IMR-90 (cell line): ENCODE data around the gene ZNF19. TPM values are rescaled to one million over a fixed set of nuclear protein-coding genes. Genes with fewer than 3 reads are reported as not detected.

Source experiments
- ATAC-seq: fragments of 200-7000 bp; cut with Tn5 transposase; 2 replicates; pipeline ENCODE4 v1.9.1; 2020; ENCODE audit warnings: low read depth, mild to moderate bottlenecking, moderate library complexity
- BruUV-seq: library from RNA; stranded (reverse); fragments of 400-500 nt; replicated peaks from 2 replicates; lab custom pipeline; 2021; lab: Mats Ljungman, UMichigan
- CTCF ChIA-PET: fragments of 300-600 bp; formaldehyde crosslinking; extraction: SDS; loops from one replicate; lab custom pipeline; 2021; ENCODE audit warnings: antibody characterized with exemption; lab: Yijun Ruan, JAX
- POLR2A ChIA-PET: fragments of 300-600 bp; sonication (Branson Sonifier 250); formaldehyde crosslinking; loops from one replicate; lab custom pipeline; 2022; ENCODE audit warnings: antibody characterized with exemption; ENCODE audit not compliant: unreplicated experiment; lab: Charles Lee
- DNase-seq: peaks from one replicate; pipeline ENCODE4 v3.0.0; 2013
- H2AFZ ChIP-seq: replicated peaks from 2 replicates; pipeline ENCODE3; 2013; ENCODE audit warnings: low read length, mild to moderate bottlenecking; ENCODE audit not compliant: poor library complexity
- H2AK5ac ChIP-seq: 2 replicates; pipeline ENCODE4 v1.6.1; 2013; ENCODE audit warnings: low read depth, low read length, inconsistent platforms
- H2AK9ac ChIP-seq: replicated peaks from 2 replicates; pipeline ENCODE3; 2013; ENCODE audit warnings: mild to moderate bottlenecking, low read depth, low read length, moderate library complexity; ENCODE audit not compliant: poor library complexity
- H2BK120ac ChIP-seq: 2 replicates; pipeline ENCODE4 v1.6.1; 2013; ENCODE audit warnings: low read depth, low read length, inconsistent platforms
- H2BK15ac ChIP-seq: 3 replicates; pipeline ENCODE4 v1.6.1; 2013; ENCODE audit warnings: low read depth, low read length, inconsistent platforms
- H2BK20ac ChIP-seq: 2 replicates; pipeline ENCODE4 v1.6.1; 2013; ENCODE audit warnings: low read depth, mild to moderate bottlenecking, inconsistent platforms, low read length, moderate library complexity
- H2BK5ac ChIP-seq: 2 replicates; pipeline ENCODE4 v1.6.1; 2013; ENCODE audit warnings: mild to moderate bottlenecking, low read depth, low read length, inconsistent platforms; ENCODE audit not compliant: poor library complexity, severe bottlenecking
- H3K14ac ChIP-seq: replicated peaks from 2 replicates; pipeline ENCODE4 v1.6.1; 2013; ENCODE audit warnings: low read depth, low read length, inconsistent platforms
- H3K18ac ChIP-seq: 2 replicates; pipeline ENCODE4 v1.6.1; 2013; ENCODE audit warnings: low read depth, low read length, control low read depth
- H3K23ac ChIP-seq: 2 replicates; pipeline ENCODE4 v1.6.1; 2013; ENCODE audit warnings: low read depth, low read length, inconsistent platforms
- H3K27ac ChIP-seq: 2 replicates; pipeline ENCODE4 v1.5.1; 2013; ENCODE audit warnings: mild to moderate bottlenecking, control low read depth, low read length; ENCODE audit not compliant: insufficient read depth
- H3K27me3 ChIP-seq: 2 replicates; pipeline ENCODE4 v1.6.1; 2013; ENCODE audit warnings: low read length; ENCODE audit not compliant: control insufficient read depth, insufficient read depth
- H3K36me3 ChIP-seq: 2 replicates; pipeline ENCODE4 v1.6.1; 2013; ENCODE audit warnings: low read length, mixed read lengths; ENCODE audit not compliant: control insufficient read depth, insufficient read depth
- H3K4ac ChIP-seq: 2 replicates; pipeline ENCODE4 v1.6.1; 2013; ENCODE audit warnings: low read depth, low read length, inconsistent platforms
- H3K4me1 ChIP-seq: 2 replicates; pipeline ENCODE4 v1.6.1; 2013; ENCODE audit warnings: low read length, mixed read lengths; ENCODE audit not compliant: control insufficient read depth, insufficient read depth
- H3K4me2 ChIP-seq: 2 replicates; pipeline ENCODE4 v1.6.1; 2013; ENCODE audit warnings: low read depth, mild to moderate bottlenecking, control low read depth, low read length, moderate library complexity
- H3K4me3 ChIP-seq: 2 replicates; pipeline ENCODE4 v1.5.1; 2013; ENCODE audit warnings: low read depth, mild to moderate bottlenecking, control low read depth, low read length, moderate library complexity; ENCODE audit not compliant: insufficient read depth
- H3K56ac ChIP-seq: 2 replicates; pipeline ENCODE4 v1.6.1; 2013; ENCODE audit warnings: low read length, inconsistent platforms; ENCODE audit not compliant: insufficient read depth; ENCODE audit errors: extremely low read depth
- H3K79me1 ChIP-seq, 2 experiments: 2 replicates each; pipeline ENCODE4 v1.6.1; 2013; ENCODE audit warnings: low read length in 2 of 2, inconsistent platforms in 1 of 2, low read depth in 1 of 2
- H3K9ac ChIP-seq: 2 replicates; pipeline ENCODE4 v1.6.1; 2013; ENCODE audit warnings: low read depth, low read length, control low read depth
- H3K9me1 ChIP-seq: 2 replicates; pipeline ENCODE4 v1.6.1; 2013; ENCODE audit warnings: low read length, inconsistent platforms; ENCODE audit not compliant: insufficient read depth
- H3K9me3 ChIP-seq: 2 replicates; pipeline ENCODE4 v1.6.1; 2013; ENCODE audit warnings: low read length; ENCODE audit not compliant: control insufficient read depth, insufficient read depth
- H4K20me1 ChIP-seq: 2 replicates; pipeline ENCODE4 v1.6.1; 2013; ENCODE audit warnings: low read length, inconsistent platforms; ENCODE audit not compliant: insufficient read depth
- H4K5ac ChIP-seq: 2 replicates; pipeline ENCODE4 v1.6.1; 2013; ENCODE audit warnings: mild to moderate bottlenecking, low read depth, low read length, control low read depth
- H4K8ac ChIP-seq, 2 experiments: 2 replicates each; pipeline ENCODE4 v1.6.1; 2013; ENCODE audit warnings: low read depth in 2 of 2, low read length in 2 of 2, control low read depth in 1 of 2, inconsistent platforms in 1 of 2
- H4K91ac ChIP-seq: 2 replicates; pipeline ENCODE4 v1.6.1; 2013; ENCODE audit warnings: low read depth, low read length, inconsistent platforms; ENCODE audit not compliant: insufficient read depth
- BHLHE40 ChIP-seq: fragments of 150-350 bp; IDR thresholded peaks from 2 replicates; pipeline ENCODE4 v1.6.1; 2016; ENCODE audit warnings: mild to moderate bottlenecking, low read depth, low read length
- CTCF ChIP-seq: conservative IDR thresholded peaks from 2 replicates; pipeline ENCODE4 v1.5.1; 2012; ENCODE audit warnings: mild to moderate bottlenecking, low read depth, low read length, improper control_type of control experiment
- FOS ChIP-seq: fragments of 150-350 bp; IDR thresholded peaks from 2 replicates; pipeline ENCODE4 v1.6.1; 2016; ENCODE audit warnings: low read depth, low read length
- MXI1 ChIP-seq: IDR thresholded peaks from 2 replicates; pipeline ENCODE4 v1.6.1; 2012; ENCODE audit warnings: low read depth, mild to moderate bottlenecking, low read length, moderate library complexity, borderline replicate concordance
- NFE2L2 ChIP-seq: fragments of 150-350 bp; IDR thresholded peaks from 2 replicates; pipeline ENCODE4 v1.6.1; 2016; ENCODE audit warnings: low read depth, mild to moderate bottlenecking, low read length
- POLR2A ChIP-seq: IDR thresholded peaks from 2 replicates; pipeline ENCODE4 v1.6.1; 2012; ENCODE audit warnings: mild to moderate bottlenecking, low read depth, low read length
- RAD21 ChIP-seq: IDR thresholded peaks from 2 replicates; pipeline ENCODE4 v1.6.1; 2012; ENCODE audit warnings: low read length, improper control_type of control experiment
- RFX5 ChIP-seq: IDR thresholded peaks from 2 replicates; pipeline ENCODE4 v1.8.0; 2012; ENCODE audit warnings: low read depth, mild to moderate bottlenecking, low read length, moderate library complexity
- SMC3 ChIP-seq: fragments of 150-350 bp; IDR thresholded peaks from 2 replicates; pipeline ENCODE4 v1.6.1; 2016; ENCODE audit warnings: low read depth, mild to moderate bottlenecking, antibody characterized with exemption, low read length, moderate library complexity
- USF2 ChIP-seq: fragments of 150-350 bp; IDR thresholded peaks from 2 replicates; pipeline ENCODE4 v1.6.1; 2017; ENCODE audit warnings: mild to moderate bottlenecking, antibody characterized with exemption, low read length, low read depth
- WGBS, 2 experiments: methylation state at CpG; one replicate each; pipeline versions ENCODE4 v1.1.5 to v1.1.7; 2013; ENCODE audit warnings: missing lambda C conversion rate in 2 of 2; ENCODE audit not compliant: insufficient read length in 1 of 2; ENCODE audit errors: extremely low coverage in 2 of 2; 5-methylcytosine and 5-hydroxymethylcytosine counted together
- dilution Hi-C: fragments of 300-500 bp; cut with HindIII; formaldehyde crosslinking; loops from one replicate; pipeline ENCODE4 v1.14.3; 2018; ENCODE audit warnings: low sequenced_read_pairs; ENCODE audit not compliant: unreplicated experiment
- in situ Hi-C: fragments of 300-500 bp; cut with MboI; formaldehyde crosslinking; loops from 3 replicates; pipeline ENCODE4 v1.14.3; 2019; ENCODE audit warnings: low sequenced_read_pairs, inconsistent platforms, mixed read lengths
- intact Hi-C: fragments of 100-400 bp; cut with micrococcal nuclease; formaldehyde crosslinking; loops from 2 replicates; pipeline ENCODE4 v1.10.0; 2022
- polyA plus RNA-seq, 3 experiments: library from polyadenylated mRNA; depleted of rRNA; stranded (reverse); fragments of >200 nt; gene quantifications; 2 replicates each; pipeline ENCODE4 v1.2.3, GENCODE V29; 2012; ENCODE audit warnings: low replicate concordance in 1 of 3
- total RNA-seq: library from RNA; depleted of rRNA; stranded (reverse); fragments of >200 nt; gene quantifications from 2 replicates; pipeline ENCODE4 v1.2.3, GENCODE V29; 2012
- TF ChIP-seq, protein P1 (sequence below): fragments of 150-350 bp; IDR thresholded peaks from 2 replicates; pipeline ENCODE4 v1.6.1; 2016; ENCODE audit warnings: low read depth, mild to moderate bottlenecking, low read length, moderate library complexity, borderline replicate concordance

The ZNF19 gene
- total and polyA plus RNA-seq, 2 of the 4 experiments (the other 2 are of a cell fraction): 0.89 to 2.9 TPM

DNA sequence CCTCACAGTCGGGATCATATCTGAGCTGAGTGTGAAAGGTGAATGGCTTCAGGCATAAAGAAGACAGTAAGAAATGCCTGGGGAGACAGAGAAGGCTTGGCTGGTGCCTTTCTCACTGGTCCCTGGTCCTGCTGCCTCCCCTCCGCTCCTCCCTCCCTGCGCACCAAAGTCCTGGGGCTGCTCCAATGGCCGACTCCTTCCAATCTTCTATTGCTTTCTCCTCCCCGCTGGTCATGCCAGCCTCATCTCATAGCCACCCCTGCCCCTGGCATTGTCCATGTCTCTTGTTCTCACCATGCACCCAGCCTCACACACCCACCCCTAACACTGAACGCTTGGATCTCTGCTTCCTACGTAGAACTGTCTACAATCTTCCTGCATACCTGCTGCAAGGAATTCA lies 65.3 kb downstream of the ZNF19 start:
- H3K14ac ChIP-seq: no peak overlapping the region
- H4K8ac ChIP-seq: no peak overlapping the region
- H3K9ac ChIP-seq: no peak overlapping the region
- H2AFZ ChIP-seq: no peak overlapping the region
- no peaks in the 10 kb centered on the region for H3K36me3 ChIP-seq
- no peak overlapping the region for H2BK15ac ChIP-seq
- H3K56ac ChIP-seq: no peak overlapping the region
- no peak overlapping the region for H2BK5ac ChIP-seq
- no peak overlapping the region for H3K4me3 ChIP-seq
- H3K18ac ChIP-seq: no peak overlapping the region
- no peak overlapping the region for H3K4ac ChIP-seq
- in situ Hi-C loops (no loop called here), dilution Hi-C loops (no loop called here), intact Hi-C loops (no loop called here)
- H3K9me3 ChIP-seq: no peaks in the 10 kb centered on the region
- no peak overlapping the region for H3K23ac ChIP-seq
- peaks cover 18% of the 10 kb centered on the region; the same call in 1 of the 2 replicates for H3K27me3 ChIP-seq
- no peak overlapping the region for H3K27ac ChIP-seq
- H4K91ac ChIP-seq: no peak overlapping the region
- H2AK9ac ChIP-seq: no peak overlapping the region
- no TSS peak for BruUV-seq
- POLR2A ChIA-PET: no interaction called here
- no peak overlapping the region for H4K5ac ChIP-seq
- TF ChIP-seq USF2: no peak
- TF ChIP-seq FOS: no peak
- no peak for TF ChIP-seq SMC3
- no peak for TF ChIP-seq RAD21
- TF ChIP-seq, protein P1, sequence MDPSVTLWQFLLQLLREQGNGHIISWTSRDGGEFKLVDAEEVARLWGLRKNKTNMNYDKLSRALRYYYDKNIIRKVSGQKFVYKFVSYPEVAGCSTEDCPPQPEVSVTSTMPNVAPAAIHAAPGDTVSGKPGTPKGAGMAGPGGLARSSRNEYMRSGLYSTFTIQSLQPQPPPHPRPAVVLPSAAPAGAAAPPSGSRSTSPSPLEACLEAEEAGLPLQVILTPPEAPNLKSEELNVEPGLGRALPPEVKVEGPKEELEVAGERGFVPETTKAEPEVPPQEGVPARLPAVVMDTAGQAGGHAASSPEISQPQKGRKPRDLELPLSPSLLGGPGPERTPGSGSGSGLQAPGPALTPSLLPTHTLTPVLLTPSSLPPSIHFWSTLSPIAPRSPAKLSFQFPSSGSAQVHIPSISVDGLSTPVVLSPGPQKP: no peak
- no peak for TF ChIP-seq NFE2L2
- TF ChIP-seq POLR2A: no peak
- TF ChIP-seq MXI1: no peak
- TF ChIP-seq BHLHE40: no peak
- no peak for TF ChIP-seq RFX5
- no peak for TF ChIP-seq CTCF
- H3K79me1 ChIP-seq: no peaks in the 10 kb centered on the region
- H3K4me1 ChIP-seq: no peaks in the 10 kb centered on the region
- no peaks in the 10 kb centered on the region for H4K20me1 ChIP-seq
- no peak for DNase-seq
- H3K9me1 ChIP-seq: no peaks in the 10 kb centered on the region
- no peak for ATAC-seq
- no peak overlapping the region for H2AK5ac ChIP-seq
- WGBS, 2 experiments: 83% methylated on average over 4 of the region's 7 CpGs; no CpG with 5 or more reads in 1 of the 2 experiments
- no peak overlapping the region for H2BK20ac ChIP-seq
- CTCF ChIA-PET: no interaction called here
- no peak overlapping the region for H3K4me2 ChIP-seq
- no peak overlapping the region for H2BK120ac ChIP-seq
